GM19043 (cell line): ENCODE measurements around the gene CCDC85C.

ENCODE experiments used
- ATAC-seq: cut with Tn5 transposase; IDR thresholded peaks from one replicate; pipeline ENCODE4 v1.9.1; 2021; ENCODE audit warnings: low read depth; ENCODE audit not compliant: unreplicated experiment

Gene CCDC85C

DNA sequence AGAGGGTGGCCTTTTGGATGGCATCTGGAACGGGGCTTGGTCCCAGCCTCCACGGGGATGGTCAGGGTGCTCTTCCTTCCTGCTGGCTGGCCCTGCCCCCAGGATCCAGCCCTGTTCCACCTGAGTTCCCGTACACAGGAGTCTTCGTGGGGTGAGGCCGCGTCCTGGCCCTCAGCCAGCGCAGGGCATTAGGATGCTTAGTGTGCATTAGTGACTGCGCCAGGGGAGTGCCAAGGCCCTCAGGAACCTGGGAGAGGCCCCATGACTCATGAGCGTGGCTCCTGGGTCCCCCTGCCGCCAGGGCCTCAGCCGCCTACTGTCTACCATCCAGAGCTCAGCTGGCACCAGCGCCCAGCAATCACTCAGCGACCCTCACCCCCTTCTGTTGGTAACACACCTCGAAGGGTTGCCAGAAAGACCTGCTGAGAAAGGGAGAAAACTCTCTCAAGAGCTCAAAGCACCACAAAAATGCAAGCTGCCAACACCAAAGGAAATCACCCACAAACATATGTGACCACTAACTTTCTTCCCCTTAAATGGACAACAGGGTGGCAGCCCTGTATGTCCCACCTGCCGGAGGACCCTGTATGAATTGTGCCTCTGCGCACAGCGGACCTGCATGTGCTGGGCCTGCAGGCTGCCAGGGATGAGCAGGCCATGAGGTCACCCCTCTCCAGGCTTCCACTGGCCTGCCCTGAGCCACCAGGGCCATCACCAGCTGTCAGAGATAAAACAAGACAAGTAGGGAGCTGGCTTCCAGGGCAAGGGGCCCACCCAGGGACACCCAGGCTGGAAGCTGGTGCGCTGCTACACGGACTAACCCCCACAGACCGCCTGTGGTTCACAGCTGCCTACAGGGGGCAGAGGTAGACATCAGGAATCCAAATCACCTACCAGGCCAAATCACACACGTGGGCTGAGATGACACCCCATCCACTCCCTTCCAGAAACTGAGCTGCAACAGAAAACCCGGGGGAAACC, 28.7 kb downstream of the CCDC85C start:
- no peak for ATAC-seq

DNA sequence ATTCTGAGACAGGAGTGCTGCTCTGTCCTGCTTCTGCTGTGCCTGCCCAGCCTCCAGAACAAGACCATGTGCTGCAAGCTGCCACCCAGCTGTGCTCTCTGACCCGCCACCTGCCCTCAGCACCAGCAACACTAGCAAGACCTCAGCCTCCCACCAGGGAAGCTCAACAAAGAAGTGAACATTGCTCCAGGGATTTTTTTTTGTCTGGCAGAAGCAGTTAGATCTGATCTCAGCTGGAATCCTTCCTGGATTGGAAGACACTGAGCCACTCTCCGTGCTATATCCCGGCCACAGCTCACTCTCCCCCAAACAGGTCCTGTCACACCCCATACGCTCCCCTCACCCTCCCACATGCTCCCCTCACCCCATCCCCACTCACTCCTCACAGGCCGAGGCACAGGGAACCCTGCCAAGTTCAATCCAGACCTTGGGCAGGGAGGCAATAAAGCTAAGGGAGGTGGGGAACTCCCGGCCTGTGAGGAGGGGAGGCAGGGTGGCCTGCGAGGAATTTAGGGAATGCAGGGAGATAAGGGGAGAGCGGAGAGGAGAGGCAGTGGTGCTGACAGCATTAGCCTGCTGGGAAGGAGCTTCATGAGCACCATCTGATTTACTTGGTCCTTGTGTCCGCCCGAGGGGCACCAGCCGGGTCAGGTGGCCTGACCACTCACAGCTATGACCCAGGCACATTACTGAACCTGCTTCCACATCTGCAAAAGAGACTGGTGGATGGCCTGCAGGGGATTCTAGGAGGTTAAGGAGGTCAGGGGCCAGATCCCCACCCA, 29.7 kb downstream of the CCDC85C start:
- no peak for ATAC-seq

DNA sequence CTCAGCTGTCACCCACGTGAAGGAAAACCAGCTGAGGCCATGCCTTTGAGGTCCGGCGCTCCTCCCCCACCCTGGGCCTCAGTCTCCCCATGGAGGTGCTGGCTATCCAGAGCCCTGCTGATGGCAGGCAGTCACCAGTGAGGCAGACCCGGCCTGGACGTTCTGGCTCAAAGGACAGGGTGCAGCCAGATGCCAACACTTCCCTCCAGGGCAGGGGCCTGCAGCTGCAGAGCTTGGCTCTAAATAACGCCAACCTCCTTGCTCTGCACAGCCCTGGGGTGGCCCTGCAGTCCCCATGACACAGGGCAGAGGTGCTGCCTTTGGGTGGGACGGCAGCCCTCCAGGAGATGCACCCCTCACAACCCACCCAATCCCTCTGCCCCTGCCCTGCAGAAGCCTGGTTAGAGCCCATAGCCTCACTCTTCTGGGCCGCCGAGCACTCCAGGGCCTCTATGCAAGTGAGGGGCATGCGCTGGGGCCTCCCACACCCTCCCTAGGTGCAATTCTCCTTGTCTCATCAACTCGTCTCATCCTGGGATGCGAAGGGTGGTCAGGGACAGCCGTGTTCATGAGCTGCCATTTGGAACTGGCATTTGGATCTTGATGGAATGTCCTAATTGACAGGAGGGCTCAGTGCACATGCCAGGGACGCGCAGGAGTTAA, 30.4 kb downstream of the CCDC85C start:
- no peak for ATAC-seq

DNA sequence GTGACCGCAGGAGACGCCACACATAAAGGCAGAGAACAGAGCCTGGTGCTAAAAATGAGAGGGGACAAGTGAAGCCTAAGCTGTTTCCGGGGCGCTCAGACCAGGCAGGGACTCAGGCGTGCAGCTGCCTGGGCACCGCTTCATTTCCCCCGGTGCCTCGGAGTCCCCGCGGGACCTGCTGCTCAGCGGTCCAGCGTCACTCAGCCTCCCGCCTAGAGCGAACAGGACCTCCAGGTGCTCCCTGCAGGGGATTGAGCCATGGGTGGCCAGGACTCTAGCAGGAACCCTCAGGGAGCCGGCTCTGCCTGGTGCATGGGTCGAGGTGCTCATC, 31.0 kb downstream of the CCDC85C start:
- no peak for ATAC-seq

DNA sequence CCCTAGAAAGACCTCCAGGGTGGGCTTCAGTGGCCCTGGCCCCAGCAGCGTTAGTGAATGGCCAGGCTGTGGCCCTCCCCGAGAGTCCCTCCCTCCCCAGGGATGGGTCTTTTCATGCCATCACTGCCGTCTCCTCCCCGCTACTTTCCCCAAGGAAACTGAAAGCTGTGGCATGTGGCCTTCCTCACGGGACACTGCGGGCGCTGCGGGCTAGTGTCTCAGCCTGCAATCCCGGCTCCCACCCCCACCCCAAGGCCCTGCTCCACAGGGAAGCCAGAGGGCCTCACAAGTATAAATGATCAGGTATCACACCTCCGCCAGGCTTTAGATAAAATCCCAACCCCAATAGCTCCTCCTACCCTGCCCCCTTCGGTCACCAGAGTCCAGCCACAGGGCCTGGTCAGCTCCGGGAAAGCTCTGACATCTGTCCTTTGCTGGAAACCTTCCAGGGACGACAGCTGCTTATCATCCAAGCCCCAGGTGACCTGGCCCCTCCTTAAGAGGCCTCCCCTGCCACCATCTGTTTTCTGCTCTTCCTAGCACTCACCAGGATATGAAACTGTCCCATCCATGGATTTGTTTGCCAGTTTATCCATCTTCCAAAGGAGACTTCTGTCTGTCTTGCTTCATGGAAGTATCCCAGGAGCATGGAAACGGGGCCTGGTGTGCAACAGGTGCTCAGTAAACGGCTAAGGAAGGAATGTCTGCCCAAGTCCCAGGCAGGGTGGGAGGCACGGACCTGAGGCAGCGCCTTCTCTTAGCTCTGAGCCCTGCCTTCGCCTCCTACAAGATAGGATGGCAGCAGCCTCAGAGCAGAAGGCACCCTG, 31.6 kb downstream of the CCDC85C start:
- ATAC-seq: no peak

DNA sequence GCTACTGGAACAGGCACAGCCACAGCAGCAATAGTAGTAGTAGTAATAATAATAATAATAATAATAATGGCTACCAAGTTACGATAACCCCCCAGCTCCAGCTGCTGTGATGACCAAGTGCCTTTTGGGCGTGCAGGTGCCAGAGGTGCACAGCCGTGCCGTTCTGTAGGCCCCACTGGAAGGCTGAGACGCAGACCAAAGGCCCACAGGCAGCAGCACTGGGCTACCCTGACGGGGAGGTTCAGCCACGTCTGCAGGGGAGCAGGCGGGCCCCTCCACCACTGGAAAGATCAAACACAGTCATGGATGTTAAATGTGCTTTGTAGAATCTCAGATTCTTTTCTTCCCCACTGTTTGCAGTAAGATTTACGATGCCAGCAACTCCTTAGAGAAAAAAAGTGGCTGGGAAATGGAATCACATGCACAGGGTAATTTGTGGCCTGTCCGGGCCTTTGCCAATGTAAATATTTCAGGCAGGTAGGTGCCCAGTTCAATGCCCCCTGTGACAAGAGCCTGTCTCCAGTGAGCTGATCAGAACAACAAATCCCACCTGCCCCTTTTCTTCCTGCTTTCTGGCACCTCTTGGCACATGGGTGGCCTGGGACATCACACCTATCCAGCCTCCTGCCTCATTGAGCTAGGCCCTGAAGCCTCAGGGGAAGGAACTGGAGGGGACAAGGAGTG, 32.6 kb downstream of the CCDC85C start:
- no peak for ATAC-seq

DNA sequence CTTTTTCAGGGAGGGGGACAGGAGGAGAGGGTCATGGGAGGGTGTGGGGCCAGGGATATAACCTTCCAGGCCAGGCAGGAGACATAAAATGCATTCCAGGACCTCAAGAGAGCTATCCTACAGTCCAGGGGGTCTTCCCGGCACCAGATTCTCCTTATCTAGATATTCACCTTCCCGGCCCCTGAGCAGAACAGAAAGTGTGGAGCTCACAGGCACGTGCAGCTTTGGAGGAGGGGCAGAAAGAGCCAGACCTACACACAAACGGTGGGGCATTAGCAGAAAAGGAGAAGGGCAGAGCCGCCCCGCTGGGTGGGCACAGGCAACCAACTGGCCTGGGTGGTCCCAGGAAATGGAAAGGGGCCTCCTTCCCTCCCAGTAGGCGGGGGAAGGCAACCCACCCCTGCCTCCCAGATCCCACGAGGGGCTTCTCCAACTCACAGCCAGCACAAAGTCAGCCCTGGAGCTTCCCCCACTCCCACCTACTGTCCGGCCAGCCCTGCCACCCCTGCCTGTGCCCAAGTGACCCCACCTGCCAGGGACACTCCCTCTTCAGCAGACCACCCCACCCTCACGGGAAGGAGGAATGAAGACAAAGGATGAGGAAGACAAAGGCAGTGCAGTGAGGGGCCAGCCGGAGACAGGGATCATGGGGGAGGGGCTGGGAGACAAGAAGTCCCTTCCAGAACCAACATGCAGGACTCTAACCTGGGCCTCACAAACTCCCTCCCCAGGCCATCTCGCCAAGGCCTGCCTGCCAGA, 33.3 kb downstream of the CCDC85C start:
- no peak for ATAC-seq

DNA sequence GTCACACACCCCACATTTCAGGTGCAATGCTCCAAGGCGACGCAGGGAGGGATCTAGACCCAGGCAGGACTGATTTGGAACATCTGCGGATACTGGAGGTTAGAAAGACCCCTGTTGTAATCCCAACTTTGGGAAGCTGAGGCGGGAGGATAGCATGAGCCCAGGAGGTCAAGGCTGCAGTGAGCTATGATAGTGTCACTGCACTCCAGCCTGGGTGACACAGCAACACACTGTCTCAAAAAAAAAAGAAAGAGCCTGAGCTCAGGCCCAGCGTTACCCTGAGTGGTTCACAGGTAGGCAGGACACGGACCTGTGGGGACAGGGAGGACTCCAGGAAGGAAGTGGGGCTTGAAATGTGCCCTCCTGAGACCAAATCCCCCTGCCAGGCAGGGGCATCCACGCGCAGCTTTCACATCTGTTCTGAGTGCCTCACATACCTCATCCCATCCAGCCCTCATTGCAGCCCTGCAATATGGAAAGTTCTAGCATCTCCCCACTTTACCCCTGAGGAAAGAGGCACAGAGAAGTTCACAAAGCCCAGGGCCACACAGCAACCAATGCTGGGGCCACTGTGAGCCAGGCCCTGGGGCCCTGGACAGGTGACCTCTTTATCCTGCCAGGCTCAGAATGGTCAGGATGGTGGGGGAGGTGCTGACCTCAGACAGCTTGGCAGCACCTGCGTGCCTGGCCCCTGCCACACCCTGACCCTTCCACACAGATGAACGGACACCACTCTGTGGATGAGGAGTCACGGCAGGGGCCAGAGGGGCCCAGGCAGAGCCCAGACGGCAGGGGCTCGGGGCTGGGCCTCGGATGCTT, 34.1 kb downstream of the CCDC85C start:
- ATAC-seq: no peak

DNA sequence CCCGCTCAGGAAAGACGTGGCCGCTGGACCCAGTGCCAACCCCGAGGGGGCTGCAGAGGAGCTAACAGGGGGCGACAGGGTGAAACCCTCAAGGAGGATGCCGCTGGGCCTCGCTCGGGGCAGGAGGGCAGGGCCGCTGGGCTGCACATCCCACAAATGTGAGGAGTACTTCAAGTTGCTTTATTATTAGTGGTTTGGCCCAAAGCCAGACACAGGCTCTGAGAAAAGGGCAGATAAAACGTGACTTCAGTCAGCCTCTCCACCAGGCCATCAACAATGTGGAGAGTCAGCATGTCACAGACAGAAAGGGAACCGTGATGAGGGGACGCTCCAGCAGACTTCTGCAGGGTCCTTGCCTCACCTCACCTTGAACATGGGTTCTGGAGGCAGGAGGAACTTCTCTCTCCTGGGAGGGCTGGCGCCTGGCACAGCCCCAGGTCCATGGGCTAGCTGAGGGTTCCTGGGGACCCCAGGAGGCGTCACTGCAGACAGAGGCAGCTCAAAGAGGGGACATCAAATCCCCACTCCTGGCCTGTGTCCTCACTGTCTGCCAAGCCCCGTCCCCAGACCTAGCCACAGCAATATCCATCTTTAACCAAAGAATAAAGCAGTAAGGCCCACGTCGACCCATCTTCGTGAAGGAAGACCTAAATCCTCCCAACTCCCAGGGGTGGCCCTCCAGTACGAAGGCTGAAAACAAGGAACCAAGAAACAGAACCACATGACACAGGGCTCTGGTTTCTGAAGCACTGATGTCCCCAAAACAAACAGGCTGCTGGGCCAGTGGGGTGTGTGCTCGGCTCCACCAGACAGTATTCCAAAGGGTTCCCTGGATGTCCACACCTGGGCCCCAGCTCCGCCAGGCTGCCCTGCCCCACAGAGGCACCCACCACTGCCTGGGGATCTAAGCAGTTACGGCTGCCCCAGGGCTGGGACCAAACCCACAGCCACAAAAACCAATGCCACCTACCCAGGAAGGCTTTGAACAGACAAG, 35.1 kb downstream of the CCDC85C start:
- ATAC-seq: no peak

DNA sequence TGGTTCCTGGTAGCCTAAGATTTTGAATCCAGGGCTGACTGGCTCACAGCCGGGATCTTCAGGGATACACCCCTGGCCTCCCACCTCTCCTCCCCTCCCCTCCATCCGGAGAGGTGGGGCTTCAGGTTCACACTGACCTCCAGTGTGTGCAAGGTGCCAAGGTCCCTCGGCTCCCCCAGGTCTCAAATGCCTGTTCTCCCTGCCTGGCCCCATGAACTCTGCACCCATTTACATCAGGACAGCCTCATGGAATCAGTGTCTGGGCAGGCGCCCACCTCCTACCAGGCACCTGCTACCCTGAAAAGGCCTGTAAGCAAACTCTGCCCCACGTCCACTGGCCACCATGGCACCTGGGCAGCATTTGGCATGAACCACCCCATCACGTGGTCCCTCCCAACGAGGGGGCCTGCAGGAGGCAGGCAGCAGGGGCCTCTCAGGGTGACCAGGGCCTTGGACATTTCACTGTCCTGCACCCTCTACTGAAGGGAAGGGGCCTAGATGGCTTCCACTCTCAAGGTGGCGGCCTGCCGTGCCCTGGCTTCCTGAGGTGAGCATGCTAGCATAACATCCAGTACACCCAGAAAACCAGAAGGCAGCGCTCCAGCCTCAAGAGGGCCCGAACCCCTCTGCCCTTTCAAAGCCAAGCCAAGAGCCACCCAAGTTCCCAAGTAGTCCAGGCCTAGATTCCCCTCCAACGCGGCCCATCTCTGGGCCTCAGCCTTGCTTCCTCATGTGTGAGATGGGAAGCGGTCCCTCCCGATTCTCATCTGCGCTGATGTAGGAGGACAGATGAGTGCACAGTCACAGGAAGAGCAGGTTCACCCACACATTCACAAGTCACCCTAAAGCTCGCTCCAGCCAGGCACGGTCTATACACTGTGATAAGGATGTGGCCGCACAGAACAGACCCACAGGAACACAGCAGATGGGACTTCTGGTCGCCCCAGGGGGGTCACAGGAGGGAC, 37.3 kb downstream of the CCDC85C start:
- no peak for ATAC-seq

DNA sequence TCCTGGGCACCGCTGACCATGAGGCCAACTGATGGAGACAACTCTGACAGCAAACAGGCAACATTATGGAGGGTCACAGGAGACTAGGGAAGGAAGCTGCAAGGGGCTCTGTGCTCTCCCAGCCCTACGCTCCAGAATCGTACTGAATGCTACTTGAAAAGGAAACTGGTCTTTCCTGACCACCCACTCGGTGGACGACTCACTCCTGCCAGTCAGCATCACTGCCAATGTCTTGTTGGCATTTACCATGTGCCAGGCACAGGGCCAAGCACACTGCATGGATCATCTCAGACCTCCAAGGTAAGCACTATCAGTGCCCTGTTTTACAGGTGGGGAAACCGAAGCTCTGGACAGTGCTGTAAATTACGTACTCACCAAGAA, 38.0 kb downstream of the CCDC85C start:
- ATAC-seq: no peak

DNA sequence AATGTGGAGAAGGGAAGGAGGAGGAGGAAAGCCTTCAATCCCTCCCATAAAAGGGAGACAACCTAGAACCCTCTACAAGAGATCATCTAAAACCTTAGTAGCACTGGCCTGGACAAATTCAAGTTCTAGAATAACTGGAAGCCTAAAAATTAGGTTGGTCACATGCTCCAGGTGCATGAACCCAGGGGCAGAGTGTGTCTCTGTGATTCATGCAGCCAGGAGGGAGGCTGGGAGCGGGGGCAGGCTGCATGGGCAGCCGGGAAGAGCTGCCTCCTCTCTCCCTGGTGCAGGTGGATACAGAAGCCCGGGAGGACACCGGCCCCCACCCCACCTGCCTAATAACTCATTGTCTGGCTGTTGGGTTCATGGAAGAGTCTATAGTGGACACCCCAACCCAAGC, 38.6 kb downstream of the CCDC85C start:
- ATAC-seq: no peak

DNA sequence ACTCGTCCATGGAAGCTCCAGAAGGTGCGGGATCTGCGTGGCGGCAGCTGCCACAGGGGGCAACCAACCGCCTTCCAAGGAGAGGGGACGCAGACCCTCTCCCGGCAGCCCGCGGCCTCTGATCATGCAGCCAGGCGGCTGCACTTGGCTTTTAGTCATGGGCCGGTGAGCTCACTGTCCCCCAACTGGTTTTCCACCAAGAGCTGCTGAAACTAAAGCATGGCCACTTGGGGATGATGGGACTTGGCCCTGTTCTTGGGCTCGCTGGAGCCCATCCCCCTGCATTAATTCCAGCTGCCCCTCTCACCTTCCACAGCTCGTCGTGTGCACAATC, 39.1 kb downstream of the CCDC85C start:
- no peak for ATAC-seq

DNA sequence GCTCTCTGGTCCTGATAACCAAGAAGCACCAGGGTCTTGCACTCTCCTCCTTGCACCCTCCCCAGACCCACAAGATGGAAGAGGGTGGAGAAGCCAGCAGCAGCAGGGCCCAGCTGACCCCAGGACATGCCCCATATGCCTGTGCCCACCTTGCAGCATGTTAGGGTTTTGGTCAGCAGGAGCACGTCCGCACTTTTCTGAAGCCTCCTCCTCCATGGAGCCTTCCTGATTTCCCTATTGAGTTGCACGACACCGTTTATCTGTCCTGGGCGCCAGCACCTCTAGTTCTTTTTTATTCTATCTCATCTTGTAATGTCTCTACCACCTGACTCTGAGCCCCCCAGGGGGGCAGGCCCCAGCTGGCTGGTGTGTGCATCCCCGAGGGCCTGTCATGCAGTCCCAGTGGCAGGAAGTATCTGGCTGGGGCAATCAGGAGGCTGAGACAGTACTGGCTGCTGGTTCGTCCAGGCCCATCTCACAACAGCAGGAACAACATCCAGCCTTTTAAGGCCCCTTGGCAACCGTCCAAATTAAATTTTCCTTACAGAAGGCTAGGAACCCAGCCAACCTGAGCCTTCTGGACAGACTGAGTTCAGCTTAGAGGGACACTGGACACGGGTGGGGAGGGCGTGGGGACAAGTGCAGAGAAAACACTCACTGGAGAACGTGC, 39.6 kb downstream of the CCDC85C start:
- ATAC-seq: no peak

DNA sequence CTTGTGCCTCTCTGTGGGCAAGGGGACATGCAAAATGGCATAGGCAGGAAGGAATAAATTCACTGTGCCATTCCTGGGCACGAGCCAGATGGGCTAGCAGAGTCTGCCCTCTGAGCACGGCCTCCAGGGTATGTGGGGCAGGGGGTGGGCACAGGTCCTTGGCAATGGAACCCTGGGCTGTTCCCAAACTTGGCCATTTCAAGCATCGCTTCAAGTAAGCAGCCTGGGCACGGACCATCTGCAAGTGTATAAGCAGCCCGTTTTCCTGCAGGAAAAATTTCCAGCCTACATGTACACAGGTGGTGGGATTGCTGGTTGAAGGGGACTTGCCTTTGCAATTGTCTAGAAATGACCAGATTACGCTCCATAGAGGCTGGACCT, 40.3 kb downstream of the CCDC85C start:
- no peak for ATAC-seq
